GM12872 (cell line): Measurements from ENCODE around the gene LRRC59.

Source experiments
- TF ChIP-seq, protein P1 (sequence below): IDR thresholded peaks from 3 replicates; pipeline ENCODE4 v1.5.1; 2011; ENCODE audit warnings: low read depth, mild to moderate bottlenecking, low read length, moderate library complexity; ENCODE audit not compliant: insufficient read depth

The LRRC59 gene

DNA sequence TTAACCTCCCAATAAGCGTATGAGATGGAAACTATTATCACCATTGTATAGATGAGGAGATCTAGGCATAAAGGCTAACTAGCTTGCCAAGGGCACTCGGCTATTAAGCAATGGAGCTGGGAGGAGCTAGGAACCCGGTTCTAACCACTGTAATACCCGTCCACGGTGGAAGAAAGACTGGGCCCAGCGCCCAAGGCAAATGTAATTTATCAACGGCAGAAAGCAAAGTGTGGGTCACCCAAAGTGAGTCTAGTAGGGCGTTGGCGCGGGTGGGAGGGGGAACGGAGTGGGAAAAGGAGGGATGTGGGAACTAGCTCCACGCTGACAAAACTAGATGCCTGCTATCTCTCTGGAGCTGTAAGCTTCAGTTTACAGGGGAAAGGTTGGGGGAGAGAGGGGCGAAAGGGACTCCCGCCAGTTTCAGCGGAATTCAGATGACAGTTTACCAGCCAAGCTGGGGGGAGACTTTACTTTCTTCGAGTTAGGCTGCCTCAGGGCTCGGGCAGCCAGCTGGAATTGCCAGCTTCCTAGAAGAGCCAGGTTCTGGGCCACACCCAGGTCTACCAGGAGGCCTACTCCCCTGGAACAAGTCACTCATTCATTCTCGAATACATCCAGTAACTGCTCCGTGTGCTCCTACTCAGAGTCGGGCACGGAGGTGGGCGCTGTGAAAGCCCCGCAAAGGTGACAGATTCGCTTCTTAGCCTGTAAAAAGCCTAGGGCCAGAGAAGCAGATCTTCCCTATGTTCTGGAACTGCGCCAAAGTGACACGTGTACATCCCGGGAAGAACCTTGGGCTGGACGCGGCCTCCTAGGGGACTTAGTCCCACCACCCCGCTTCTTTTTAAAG lies 837 bp downstream of the LRRC59 start:
- TF ChIP-seq, protein P1, sequence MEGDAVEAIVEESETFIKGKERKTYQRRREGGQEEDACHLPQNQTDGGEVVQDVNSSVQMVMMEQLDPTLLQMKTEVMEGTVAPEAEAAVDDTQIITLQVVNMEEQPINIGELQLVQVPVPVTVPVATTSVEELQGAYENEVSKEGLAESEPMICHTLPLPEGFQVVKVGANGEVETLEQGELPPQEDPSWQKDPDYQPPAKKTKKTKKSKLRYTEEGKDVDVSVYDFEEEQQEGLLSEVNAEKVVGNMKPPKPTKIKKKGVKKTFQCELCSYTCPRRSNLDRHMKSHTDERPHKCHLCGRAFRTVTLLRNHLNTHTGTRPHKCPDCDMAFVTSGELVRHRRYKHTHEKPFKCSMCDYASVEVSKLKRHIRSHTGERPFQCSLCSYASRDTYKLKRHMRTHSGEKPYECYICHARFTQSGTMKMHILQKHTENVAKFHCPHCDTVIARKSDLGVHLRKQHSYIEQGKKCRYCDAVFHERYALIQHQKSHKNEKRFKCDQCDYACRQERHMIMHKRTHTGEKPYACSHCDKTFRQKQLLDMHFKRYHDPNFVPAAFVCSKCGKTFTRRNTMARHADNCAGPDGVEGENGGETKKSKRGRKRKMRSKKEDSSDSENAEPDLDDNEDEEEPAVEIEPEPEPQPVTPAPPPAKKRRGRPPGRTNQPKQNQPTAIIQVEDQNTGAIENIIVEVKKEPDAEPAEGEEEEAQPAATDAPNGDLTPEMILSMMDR: no peak

DNA sequence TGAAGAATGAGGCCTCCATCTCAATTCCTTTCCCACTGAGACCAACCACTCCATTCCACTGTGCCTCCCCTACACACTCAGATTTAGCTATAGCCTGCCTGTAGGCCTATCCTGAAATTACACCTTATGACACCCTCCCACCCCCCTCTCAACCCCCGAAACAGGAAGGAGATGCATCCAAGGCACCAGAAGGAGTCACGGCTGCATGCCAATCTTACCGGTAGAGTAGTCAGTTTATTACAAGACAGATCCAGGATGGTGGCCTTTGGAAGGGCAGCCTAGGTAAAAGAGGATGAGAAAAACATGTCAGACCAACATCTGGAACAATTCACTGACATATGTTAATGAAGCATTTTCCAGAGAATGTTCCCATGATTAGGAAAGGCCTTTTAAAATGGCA lies 2.6 kb downstream of the LRRC59 start:
- TF ChIP-seq, protein P1: no peak

DNA sequence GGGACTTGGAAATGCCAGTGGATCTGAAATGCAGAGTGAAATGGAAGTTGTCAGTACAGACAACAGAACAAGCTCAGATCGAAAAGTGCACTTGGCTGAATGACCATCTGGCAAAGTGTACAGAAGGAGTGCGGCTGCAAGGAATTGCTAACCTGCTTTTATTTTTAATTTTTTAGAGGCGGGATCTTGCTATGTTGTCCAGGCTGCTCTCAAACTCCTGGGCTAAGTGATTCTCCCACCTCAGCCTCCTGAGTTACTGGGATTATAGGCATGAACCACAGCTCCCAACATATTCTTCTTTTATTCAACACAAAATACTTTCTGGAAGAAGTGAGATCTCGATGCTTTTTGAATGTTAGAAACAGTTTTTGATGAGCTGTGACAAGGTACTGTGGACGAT lies 3.6 kb downstream of the LRRC59 start:
- TF ChIP-seq, protein P1: no peak

DNA sequence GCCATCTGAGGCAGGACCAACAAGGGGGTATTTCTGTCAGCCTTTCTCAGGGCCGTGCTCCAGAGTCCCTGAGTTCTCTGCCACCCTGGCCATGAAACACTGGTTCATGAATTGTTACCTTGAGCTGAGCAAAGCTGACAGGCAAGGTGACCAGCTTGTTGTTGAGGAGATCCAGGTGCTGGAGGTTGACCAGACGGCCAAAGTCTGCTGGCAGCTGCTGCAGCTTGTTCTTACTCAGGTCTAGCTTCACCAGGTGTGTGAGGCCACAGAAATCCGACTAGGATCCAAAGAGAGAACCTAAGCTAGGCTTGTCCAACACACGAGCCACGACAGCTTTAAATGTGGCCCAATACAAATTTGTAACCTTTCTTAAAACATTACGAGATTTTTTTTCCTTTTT lies 4.7 kb downstream of the LRRC59 start:
- TF ChIP-seq, protein P1: no peak

DNA sequence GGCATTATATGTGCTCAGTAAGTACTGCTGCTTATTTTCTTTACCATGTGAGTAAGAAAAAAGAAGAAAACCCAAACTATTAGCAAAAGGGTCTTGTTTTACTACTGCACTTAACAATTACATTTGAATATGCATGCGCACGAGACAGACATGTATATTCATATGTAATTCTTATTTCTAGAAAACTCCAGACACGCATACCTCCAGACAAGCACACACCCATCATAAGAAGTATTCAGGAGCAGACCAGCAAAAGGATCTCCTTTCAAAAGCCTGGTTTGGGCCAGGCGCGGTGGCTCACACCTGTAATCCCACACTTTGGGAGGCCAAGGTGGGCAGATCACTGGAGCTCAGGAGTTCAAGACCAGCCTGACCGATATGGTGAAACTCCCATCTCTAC lies 7.8 kb downstream of the LRRC59 start:
- TF ChIP-seq, protein P1: no peak

DNA sequence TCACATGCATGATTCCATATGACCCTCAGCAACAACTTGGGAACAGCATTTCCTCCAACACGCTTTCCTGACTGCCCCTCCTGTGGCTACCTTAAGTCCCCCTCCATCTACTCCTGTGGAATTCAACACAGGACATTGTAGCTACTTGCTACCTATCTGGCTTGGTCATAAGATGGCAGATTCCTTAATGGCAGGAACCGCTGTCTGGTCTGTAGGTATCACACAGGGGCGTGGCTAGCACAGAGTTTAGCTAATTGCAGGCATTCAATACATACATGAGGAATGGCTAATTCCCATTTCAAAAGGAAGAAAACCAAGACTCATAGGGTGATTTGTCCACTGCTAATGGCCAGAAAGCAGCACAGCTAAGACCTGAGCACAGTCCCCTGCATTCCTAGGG lies 8.6 kb downstream of the LRRC59 start:
- TF ChIP-seq, protein P1: no peak

DNA sequence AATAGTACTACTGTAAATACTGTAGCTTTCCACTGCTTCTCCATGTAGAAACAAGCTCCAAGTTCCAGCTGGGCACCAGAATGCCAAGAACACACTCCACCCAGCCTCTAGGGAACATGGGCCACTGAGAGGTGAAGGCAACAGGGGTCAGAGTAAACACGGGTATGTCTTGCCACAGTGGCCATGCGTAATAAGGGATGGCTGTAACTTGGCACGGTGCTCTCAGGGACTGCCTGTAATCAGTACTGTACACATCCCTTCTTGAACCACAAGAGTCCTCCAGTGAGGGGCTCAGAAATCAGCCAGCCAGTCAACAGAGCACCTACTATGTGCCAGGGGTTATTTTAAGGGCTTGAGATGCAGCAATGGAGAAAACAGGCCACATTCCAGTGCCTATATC lies 10.8 kb downstream of the LRRC59 start:
- TF ChIP-seq, protein P1: no peak

DNA sequence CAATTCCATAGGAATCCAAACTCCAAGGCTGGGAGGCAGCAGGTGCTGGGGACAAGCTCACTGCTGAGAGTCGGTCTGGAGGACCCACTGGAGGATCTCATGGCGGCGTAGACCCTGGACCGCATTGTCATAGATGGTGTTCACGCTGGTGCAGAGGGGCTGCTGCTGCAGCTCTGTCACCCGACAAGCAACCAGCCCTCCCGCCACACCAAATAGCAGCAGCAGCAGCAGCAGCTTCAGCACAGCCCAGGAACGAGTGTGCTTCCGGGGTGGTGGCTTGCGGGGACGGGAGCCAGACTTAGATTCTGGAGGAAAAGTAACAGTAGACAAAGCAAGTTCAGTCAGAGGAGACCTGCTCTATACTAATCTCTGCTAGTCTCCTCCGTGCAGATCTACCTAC lies 14.4 kb downstream of the LRRC59 start:
- TF ChIP-seq, protein P1: no peak
